Liver (tissue), 9 donors: ENCODE data around the gene BMP10. TPM values are rescaled to one million over a fixed set of nuclear protein-coding genes. Genes with fewer than 3 reads are reported as not detected.

Source experiments
- DNase-seq: peaks from one replicate; pipeline ENCODE4 v3.0.0-alpha.2; 2017; ENCODE audit warnings: low spot score
- H3K27ac ChIP-seq, 2 donors: one replicate each; pipeline ENCODE4 v1.7.0; 2013; ENCODE audit warnings: inconsistent platforms in 2 of 2, low read length in 2 of 2, control low read depth in 1 of 2, low read depth in 1 of 2, mild to moderate bottlenecking in 1 of 2
- H3K27me3 ChIP-seq, 4 donors: one replicate each; pipeline versions ENCODE4 v1.6.1 to v1.7.0; 2013; ENCODE audit warnings: low read length in 3 of 4, inconsistent platforms in 1 of 4, mild to moderate bottlenecking in 1 of 4, moderate library complexity in 1 of 4; ENCODE audit not compliant: control insufficient read depth in 4 of 4, insufficient read depth in 4 of 4
- H3K36me3 ChIP-seq, 4 donors: one replicate each; pipeline versions ENCODE4 v1.6.1 to v1.7.0; 2013; ENCODE audit warnings: low read length in 3 of 4, mild to moderate bottlenecking in 3 of 4, low read depth in 1 of 4, moderate library complexity in 1 of 4; ENCODE audit not compliant: control insufficient read depth in 4 of 4, insufficient read depth in 3 of 4
- H3K4me1 ChIP-seq, 4 donors: one replicate each; pipeline versions ENCODE4 v1.6.1 to v1.7.0; 2013; ENCODE audit warnings: low read length in 3 of 4, mild to moderate bottlenecking in 3 of 4, moderate library complexity in 1 of 4; ENCODE audit not compliant: control insufficient read depth in 4 of 4, insufficient read depth in 4 of 4
- H3K4me3 ChIP-seq, 3 donors: one replicate each; pipeline versions ENCODE4 v1.6.1 to v1.7.0; 2013; ENCODE audit warnings: low read length in 3 of 3, control low read depth in 1 of 3, low read depth in 1 of 3, mild to moderate bottlenecking in 1 of 3
- H3K9ac ChIP-seq, 2 donors: one replicate each; pipeline ENCODE4 v1.7.0; 2013; ENCODE audit warnings: low read length in 2 of 2, mild to moderate bottlenecking in 2 of 2, moderate library complexity in 2 of 2, control low read depth in 1 of 2, low read depth in 1 of 2
- H3K9me3 ChIP-seq, 4 donors: one replicate each; pipeline versions ENCODE4 v1.6.1 to v1.7.0; 2013; ENCODE audit warnings: low read length in 3 of 4; ENCODE audit not compliant: control insufficient read depth in 4 of 4
- EGR1 ChIP-seq, 2 donors: IDR thresholded peaks; 2 replicates each; pipeline ENCODE4 v1.6.1; 2016 to 2018; ENCODE audit warnings: antibody characterized with exemption in 2 of 2, low read depth in 2 of 2
- FOXA2 ChIP-seq: IDR thresholded peaks from 2 replicates; pipeline ENCODE4 v1.6.1; 2016; ENCODE audit warnings: antibody characterized with exemption
- GABPA ChIP-seq, 2 donors: IDR thresholded peaks in 1 of 2; conservative IDR thresholded peaks in 1 of 2; 2 replicates each; pipeline ENCODE4 v1.6.1; 2016; ENCODE audit warnings: antibody characterized with exemption in 2 of 2, mild to moderate bottlenecking in 1 of 2, moderate library complexity in 1 of 2
- HNF4A ChIP-seq, 2 donors: conservative IDR thresholded peaks; 2 replicates each; pipeline ENCODE4 v1.6.1; 2016; ENCODE audit warnings: antibody characterized with exemption in 2 of 2, mild to moderate bottlenecking in 2 of 2
- HNF4G ChIP-seq: IDR thresholded peaks from 2 replicates; pipeline ENCODE4 v1.6.1; 2016; ENCODE audit warnings: antibody characterized with exemption
- JUND ChIP-seq, 2 donors: IDR thresholded peaks; 2 replicates each; pipeline ENCODE4 v1.6.1; 2016; ENCODE audit warnings: antibody characterized with exemption in 2 of 2
- NR2F2 ChIP-seq: IDR thresholded peaks from 2 replicates; pipeline ENCODE4 v1.6.1; 2016; ENCODE audit warnings: antibody characterized with exemption
- RAD21 ChIP-seq, 2 donors: IDR thresholded peaks; 2 replicates each; pipeline ENCODE4 v1.6.1; 2016; ENCODE audit warnings: antibody characterized with exemption in 2 of 2, mild to moderate bottlenecking in 2 of 2
- RXRA ChIP-seq, 2 donors: IDR thresholded peaks; 2 replicates each; pipeline ENCODE4 v1.6.1; 2017 to 2018; ENCODE audit warnings: antibody characterized with exemption in 2 of 2, mild to moderate bottlenecking in 1 of 2
- SP1 ChIP-seq: IDR thresholded peaks from 2 replicates; pipeline ENCODE4 v1.6.1; 2018; ENCODE audit warnings: antibody characterized with exemption, mild to moderate bottlenecking
- TAF1 ChIP-seq: conservative IDR thresholded peaks from 2 replicates; pipeline ENCODE4 v1.6.1; 2016; ENCODE audit warnings: antibody characterized with exemption, mild to moderate bottlenecking
- YY1 ChIP-seq: IDR thresholded peaks from 2 replicates; pipeline ENCODE4 v1.6.1; 2016; ENCODE audit warnings: antibody characterized with exemption, mild to moderate bottlenecking
- WGBS: extraction: QIAGEN DNeasy Blood & Tissue Kit; methylation state at CpG from one replicate; pipeline ENCODE4 v1.1.7; 2013; 5-methylcytosine and 5-hydroxymethylcytosine counted together
- polyA plus RNA-seq, 2 donors: library from polyadenylated mRNA; stranded (reverse) in 1 of 2; unstranded in 1 of 2; fragments of 200-250 nt in 1 of 2; fragments of >200 nt in 1 of 2; fragmentation: Nextera tagmentation in 1 of 2; extraction: Ambion mirVana in 1 of 2; gene quantifications; one replicate each; pipeline versions ENCODE4 v1.2.1 to v1.2.3, GENCODE V29; 2013 to 2015
- total RNA-seq, 2 donors: library from RNA; depleted of rRNA; stranded (reverse); fragments of >200 nt; gene quantifications; one replicate each; pipeline ENCODE4 v1.2.3, GENCODE V29; 2014
- TF ChIP-seq, protein P1 (sequence below): IDR thresholded peaks from 2 replicates; pipeline ENCODE4 v1.6.1; 2016; ENCODE audit warnings: antibody characterized with exemption, mild to moderate bottlenecking
- TF ChIP-seq, protein P2 (sequence below): IDR thresholded peaks from 2 replicates; pipeline ENCODE4 v1.6.1; 2016; ENCODE audit warnings: antibody characterized with exemption
- TF ChIP-seq, protein P3 (sequence below): IDR thresholded peaks from 2 replicates; pipeline ENCODE4 v1.6.1; 2016; ENCODE audit warnings: antibody characterized with exemption
- TF ChIP-seq, protein P4 (sequence below): IDR thresholded peaks from 2 replicates; pipeline ENCODE4 v1.6.1; 2016; ENCODE audit warnings: antibody characterized with exemption
- donor health status: healthy.
- donor health status: healthy.
- donor health status: healthy.
- donor health status: healthy.
- donor health status: healthy.

The BMP10 gene
- total and polyA plus RNA-seq, 4 donors = 0.39 to 10.0 (median 8.7) TPM

DNA sequence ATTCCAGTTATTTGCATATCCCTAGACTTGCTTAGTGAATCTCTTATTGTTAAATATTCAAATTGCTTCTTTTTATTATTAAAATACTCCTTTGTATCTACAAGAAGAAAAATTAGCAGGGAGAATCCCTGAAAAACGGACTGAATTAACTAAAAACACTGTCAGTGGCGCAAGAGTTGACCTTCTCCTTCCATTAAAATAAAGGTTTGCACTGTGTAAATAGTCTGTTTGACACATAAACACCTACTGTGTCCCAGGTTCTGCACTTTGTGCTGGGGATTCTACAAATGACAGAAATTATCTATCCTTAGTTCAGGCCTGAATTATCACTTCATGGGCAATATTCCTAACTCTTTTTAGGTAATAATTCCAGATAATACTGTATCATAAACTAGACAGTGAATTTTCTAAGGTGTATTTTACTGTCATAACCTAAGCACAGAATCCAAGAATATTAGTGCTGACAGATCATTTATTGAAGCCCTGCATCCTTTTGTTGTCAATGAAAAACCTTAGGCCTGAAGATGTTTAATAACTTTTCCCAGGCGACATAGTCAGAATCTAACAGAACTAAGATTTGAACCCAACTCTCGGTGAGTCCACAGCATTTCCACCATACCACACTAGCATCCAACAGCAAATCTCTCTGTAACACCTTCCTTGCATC is 17.0 kb upstream of the BMP10 start (continued):
- TF ChIP-seq, protein P1, sequence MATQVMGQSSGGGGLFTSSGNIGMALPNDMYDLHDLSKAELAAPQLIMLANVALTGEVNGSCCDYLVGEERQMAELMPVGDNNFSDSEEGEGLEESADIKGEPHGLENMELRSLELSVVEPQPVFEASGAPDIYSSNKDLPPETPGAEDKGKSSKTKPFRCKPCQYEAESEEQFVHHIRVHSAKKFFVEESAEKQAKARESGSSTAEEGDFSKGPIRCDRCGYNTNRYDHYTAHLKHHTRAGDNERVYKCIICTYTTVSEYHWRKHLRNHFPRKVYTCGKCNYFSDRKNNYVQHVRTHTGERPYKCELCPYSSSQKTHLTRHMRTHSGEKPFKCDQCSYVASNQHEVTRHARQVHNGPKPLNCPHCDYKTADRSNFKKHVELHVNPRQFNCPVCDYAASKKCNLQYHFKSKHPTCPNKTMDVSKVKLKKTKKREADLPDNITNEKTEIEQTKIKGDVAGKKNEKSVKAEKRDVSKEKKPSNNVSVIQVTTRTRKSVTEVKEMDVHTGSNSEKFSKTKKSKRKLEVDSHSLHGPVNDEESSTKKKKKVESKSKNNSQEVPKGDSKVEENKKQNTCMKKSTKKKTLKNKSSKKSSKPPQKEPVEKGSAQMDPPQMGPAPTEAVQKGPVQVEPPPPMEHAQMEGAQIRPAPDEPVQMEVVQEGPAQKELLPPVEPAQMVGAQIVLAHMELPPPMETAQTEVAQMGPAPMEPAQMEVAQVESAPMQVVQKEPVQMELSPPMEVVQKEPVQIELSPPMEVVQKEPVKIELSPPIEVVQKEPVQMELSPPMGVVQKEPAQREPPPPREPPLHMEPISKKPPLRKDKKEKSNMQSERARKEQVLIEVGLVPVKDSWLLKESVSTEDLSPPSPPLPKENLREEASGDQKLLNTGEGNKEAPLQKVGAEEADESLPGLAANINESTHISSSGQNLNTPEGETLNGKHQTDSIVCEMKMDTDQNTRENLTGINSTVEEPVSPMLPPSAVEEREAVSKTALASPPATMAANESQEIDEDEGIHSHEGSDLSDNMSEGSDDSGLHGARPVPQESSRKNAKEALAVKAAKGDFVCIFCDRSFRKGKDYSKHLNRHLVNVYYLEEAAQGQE = no peak
- TF ChIP-seq HNF4G = no peak
- TF ChIP-seq, protein P2, sequence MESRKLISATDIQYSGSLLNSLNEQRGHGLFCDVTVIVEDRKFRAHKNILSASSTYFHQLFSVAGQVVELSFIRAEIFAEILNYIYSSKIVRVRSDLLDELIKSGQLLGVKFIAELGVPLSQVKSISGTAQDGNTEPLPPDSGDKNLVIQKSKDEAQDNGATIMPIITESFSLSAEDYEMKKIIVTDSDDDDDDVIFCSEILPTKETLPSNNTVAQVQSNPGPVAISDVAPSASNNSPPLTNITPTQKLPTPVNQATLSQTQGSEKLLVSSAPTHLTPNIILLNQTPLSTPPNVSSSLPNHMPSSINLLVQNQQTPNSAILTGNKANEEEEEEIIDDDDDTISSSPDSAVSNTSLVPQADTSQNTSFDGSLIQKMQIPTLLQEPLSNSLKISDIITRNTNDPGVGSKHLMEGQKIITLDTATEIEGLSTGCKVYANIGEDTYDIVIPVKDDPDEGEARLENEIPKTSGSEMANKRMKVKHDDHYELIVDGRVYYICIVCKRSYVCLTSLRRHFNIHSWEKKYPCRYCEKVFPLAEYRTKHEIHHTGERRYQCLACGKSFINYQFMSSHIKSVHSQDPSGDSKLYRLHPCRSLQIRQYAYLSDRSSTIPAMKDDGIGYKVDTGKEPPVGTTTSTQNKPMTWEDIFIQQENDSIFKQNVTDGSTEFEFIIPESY = no peak
- TF ChIP-seq EGR1 (IDR thresholded peaks at IDR 0.05; ENCODE audit: low read depth in 2 of 2) = no peak
- no peak for TF ChIP-seq TAF1

DNA sequence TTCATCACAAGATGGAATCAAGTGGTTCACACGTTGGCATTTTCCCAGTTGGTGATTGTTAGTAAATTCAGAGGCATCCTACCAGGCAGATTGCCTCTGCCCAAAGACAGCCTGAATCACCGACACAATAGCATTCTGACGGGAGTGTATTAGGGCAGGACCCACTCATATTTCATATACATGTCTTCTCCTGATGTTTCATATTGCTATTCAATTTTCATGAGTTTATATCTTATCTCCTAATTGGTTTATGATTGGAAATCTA is 14.5 kb upstream of the BMP10 start:
- H3K9ac ChIP-seq = no peak overlapping the region
- WGBS = 88% methylated on average over 3 of the region's 3 CpGs
- no peaks in the 10 kb centered on the region for H3K36me3 ChIP-seq
- DNase-seq = no peak
- H3K27ac ChIP-seq = no peak overlapping the region
- H3K4me1 ChIP-seq = peaks cover 0 to 2% (median 0%) of the 10 kb centered on the region in 4 donors
- no peaks in the 10 kb centered on the region for H3K9me3 ChIP-seq
- no peaks in the 10 kb centered on the region for H3K27me3 ChIP-seq
- no peak for TF ChIP-seq TAF1
- TF ChIP-seq, protein P3, sequence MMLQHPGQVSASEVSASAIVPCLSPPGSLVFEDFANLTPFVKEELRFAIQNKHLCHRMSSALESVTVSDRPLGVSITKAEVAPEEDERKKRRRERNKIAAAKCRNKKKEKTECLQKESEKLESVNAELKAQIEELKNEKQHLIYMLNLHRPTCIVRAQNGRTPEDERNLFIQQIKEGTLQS = no peak
- TF ChIP-seq, protein P4, sequence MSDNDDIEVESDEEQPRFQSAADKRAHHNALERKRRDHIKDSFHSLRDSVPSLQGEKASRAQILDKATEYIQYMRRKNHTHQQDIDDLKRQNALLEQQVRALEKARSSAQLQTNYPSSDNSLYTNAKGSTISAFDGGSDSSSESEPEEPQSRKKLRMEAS = no peak
- TF ChIP-seq NR2F2 = no peak
- TF ChIP-seq RXRA (IDR thresholded peaks at IDR 0.05) = no peak
- no peak for TF ChIP-seq RAD21 (IDR thresholded peaks at IDR 0.05)
- TF ChIP-seq EGR1 (IDR thresholded peaks at IDR 0.05; ENCODE audit: low read depth in 2 of 2) = no peak
- TF ChIP-seq, protein P1 = no peak
- TF ChIP-seq FOXA2 = no peak
- no peak for TF ChIP-seq JUND (IDR thresholded peaks at IDR 0.05)
- TF ChIP-seq YY1 = no peak
- TF ChIP-seq HNF4A (conservative IDR thresholded peaks at IDR 0.05) = no peak
- TF ChIP-seq GABPA (IDR thresholded peaks at IDR 0.05 in 1 of 2, conservative IDR thresholded peaks at IDR 0.05 in 1 of 2) = no peak
- TF ChIP-seq SP1 = no peak
- H3K4me3 ChIP-seq = no peak overlapping the region
